PC-9 (cell line): ENCODE data around the gene ARSG.

ENCODE experiments used
- CTCF ChIP-seq: fragments of 200-600 bp; sonication (generic); conservative IDR thresholded peaks from 2 replicates; pipeline ENCODE4 v1.6.1; 2017; ENCODE audit warnings: mixed run types, antibody characterized with exemption, mild to moderate bottlenecking, moderate library complexity
- EZH2 ChIP-seq: fragments of 200-600 bp; sonication (generic); IDR thresholded peaks from 2 replicates; pipeline ENCODE4 v1.8.0; 2017; ENCODE audit warnings: antibody characterized with exemption, low read depth

DNA sequence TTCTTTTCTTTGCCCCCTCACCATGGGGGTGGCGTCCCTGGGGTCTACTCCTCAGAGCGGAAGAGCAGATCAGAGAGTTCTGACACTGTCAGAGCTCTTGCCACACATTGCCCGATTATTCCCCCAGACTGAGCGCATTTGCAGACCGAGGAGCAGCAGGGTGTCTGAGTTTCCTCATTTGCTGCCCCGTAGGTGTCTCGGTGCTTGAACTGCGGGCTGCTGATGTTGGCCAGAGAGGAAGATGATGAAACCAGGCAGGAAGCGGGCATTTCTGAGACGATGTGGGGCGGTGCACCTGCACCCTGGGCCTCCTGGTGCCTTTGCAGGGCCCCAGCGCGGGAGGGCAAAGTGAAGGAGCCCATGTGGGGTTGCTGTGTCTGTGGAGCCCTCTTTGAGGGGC, 55.2 kb downstream of the ARSG start:
- TF ChIP-seq CTCF (no peak), EZH2 (no peak)
